Measurements from ENCODE around the gene SIGLEC14. TPM values are rescaled to one million over a fixed set of nuclear protein-coding genes. Genes with fewer than 3 reads are reported as not detected.

The SIGLEC14 gene
- total RNA-seq, 1 donor: 2.7 TPM

Small RNAs within 50 kb of the gene (small RNA-seq; reads per million reads assigned to genes)
- gene AC018755.2 (not detected), gene MIR125A (not detected), gene MIR99B (not detected), gene MIRLET7E (not detected)

Other genes with a start within 250 kb of the SIGLEC14 start
- 6.7 TPM for gene SIGLEC10, start 229.2 kb downstream of the SIGLEC14 start, total RNA-seq
- gene SIGLEC8, start 188.4 kb downstream of the SIGLEC14 start, total RNA-seq: 0.27 TPM
- gene CEACAM18, start 168.3 kb downstream of the SIGLEC14 start, total RNA-seq: not detected
- 1.1 TPM for gene SIGLEC12, start 145.0 kb downstream of the SIGLEC14 start, total RNA-seq
- gene SIGLEC6, start 115.2 kb downstream of the SIGLEC14 start, total RNA-seq: 0.54 TPM
- 2.7 TPM for gene ZNF175, start 75.5 kb downstream of the SIGLEC14 start, total RNA-seq
- 2.2 TPM for gene SIGLEC5, start 16.4 kb downstream of the SIGLEC14 start, total RNA-seq
- 1.3 TPM for gene SPACA6, start 46.5 kb upstream of the SIGLEC14 start, total RNA-seq
- gene HAS1, start 77.2 kb upstream of the SIGLEC14 start, total RNA-seq: under 0.01 TPM
- 7.3 TPM for gene FPR1, start 105.1 kb upstream of the SIGLEC14 start, total RNA-seq
- gene FPR2, start 114.4 kb upstream of the SIGLEC14 start, total RNA-seq: 0.54 TPM
- gene FPR3, start 148.3 kb upstream of the SIGLEC14 start, total RNA-seq: 0.27 TPM
- gene ZNF577, start 241.1 kb upstream of the SIGLEC14 start, total RNA-seq: 8.6 TPM